ENCODE data around the gene KCNK6.

KCNK6 gene

GRCh38 chr19:38319421-38320258, at the start of gene KCNK6:
Gene KCNK6 (plus strand): TSS chr19:38319845. CDS start chr19:38319951, 106 bp downstream.
- Mint-ChIP-seq H3K9me3 (no peaks in the 10 kb centered on the region), H3K27me3 (no peaks in the 10 kb centered on the region), H3K4me3 (peak within 1 kb of the TSS; percentile 87 to 93), H3K27ac (peak within 1 kb of the TSS; percentile 70 to 89), H3K4me1 (peaks cover 58% of the 10 kb centered on the region)
- ATAC-seq, result peak; percentile 26
- DNase-seq, result peak; percentile 35 to 49

DNA sequence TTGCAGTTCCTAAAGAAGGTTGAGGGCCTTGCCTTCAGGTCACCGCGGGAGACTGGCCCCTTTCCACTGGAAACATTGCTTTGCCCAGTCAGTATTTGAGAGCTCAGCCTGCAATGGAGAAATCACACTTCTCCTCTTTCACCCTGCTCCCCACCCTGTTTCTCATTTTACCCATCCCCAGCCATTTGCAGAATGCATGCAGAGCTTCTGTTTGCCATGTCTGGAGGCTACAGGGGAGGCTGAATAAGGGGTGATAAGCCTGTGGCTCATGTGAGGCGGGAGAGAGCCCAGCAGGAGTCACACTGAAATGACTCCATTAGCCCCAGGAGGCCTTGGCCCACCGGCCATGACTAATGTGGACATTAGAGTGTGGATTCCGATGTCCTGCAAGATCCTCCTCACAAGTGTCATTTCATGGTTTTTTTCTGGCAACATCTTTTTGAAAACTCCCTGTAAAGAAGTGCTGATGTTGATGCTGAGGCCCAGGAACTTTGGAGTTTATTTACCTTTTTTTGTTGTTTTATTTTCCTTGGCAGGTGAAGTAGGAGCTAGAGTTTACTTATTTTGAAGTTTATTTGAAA, 49.0 kb upstream of the KCNK6 start:
- ATAC-seq (no peak), DNase-seq (no peak)
- no peak overlapping the region for H3K27ac Mint-ChIP-seq
- no peaks in the 10 kb centered on the region for H3K9me3 Mint-ChIP-seq
- peaks cover 37% of the 10 kb centered on the region for H3K4me1 Mint-ChIP-seq
- no peaks in the 10 kb centered on the region for H3K27me3 Mint-ChIP-seq
- H3K4me3 Mint-ChIP-seq, result no peak overlapping the region

GRCh38 chr19:38273499-38273898, 46.1 kb upstream of the KCNK6 start:
- DNase-seq, result no peak

DNA sequence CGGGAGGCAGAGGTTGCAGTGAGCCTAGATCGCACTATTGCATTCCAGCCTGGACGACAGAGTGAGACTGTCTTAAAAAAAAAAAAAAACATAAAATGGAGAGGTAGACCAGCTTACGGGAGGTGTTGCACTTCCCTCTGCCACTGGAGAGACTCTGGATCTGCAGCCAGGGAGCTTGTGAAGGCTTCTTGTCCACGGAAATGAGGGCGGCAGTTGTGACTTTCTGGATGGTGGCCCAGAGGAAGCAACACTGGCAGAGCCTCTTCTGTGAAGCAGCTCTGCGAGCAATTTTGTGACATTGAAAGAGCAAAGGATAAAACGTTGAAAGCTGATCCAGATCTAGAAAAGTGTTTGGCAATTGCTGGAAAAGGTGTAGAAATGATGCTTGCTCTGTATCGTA, 44.9 kb upstream of the KCNK6 start:
- Mint-ChIP-seq H3K4me3 (no peak overlapping the region), H3K27ac (no peak overlapping the region), H3K27me3 (no peaks in the 10 kb centered on the region), H3K4me1 (peaks cover 9% of the 10 kb centered on the region), H3K9me3 (no peaks in the 10 kb centered on the region)
- ATAC-seq, result no peak
- DNase-seq, result no peak

More at GRCh38 chr19:38273499-38273898, 46.1 kb upstream of the KCNK6 start:
- Mint-ChIP-seq H3K9me3 (no peaks in the 10 kb centered on the region), H3K4me3 (no peak overlapping the region), H3K27me3 (no peaks in the 10 kb centered on the region), H3K4me1 (peaks cover 9% of the 10 kb centered on the region), H3K27ac (no peak overlapping the region)
- no peak for ATAC-seq

GRCh38 chr19:38276942-38277517, 42.6 kb upstream of the KCNK6 start:
- ATAC-seq, result no peak
- DNase-seq, result no peak
- H3K4me3 Mint-ChIP-seq, result no peak overlapping the region
- peaks cover 12% of the 10 kb centered on the region for H3K4me1 Mint-ChIP-seq
- no peaks in the 10 kb centered on the region for H3K27me3 Mint-ChIP-seq
- H3K9me3 Mint-ChIP-seq, result no peaks in the 10 kb centered on the region
- H3K27ac Mint-ChIP-seq, result no peak overlapping the region

GRCh38 chr19:38277549-38277948, 42.1 kb upstream of the KCNK6 start:
- Mint-ChIP-seq H3K4me1 (peaks cover 17% of the 10 kb centered on the region), H3K27ac (no peak overlapping the region), H3K27me3 (no peaks in the 10 kb centered on the region), H3K4me3 (no peak overlapping the region), H3K9me3 (no peaks in the 10 kb centered on the region)
- DNase-seq (no peak), ATAC-seq (no peak)

DNA sequence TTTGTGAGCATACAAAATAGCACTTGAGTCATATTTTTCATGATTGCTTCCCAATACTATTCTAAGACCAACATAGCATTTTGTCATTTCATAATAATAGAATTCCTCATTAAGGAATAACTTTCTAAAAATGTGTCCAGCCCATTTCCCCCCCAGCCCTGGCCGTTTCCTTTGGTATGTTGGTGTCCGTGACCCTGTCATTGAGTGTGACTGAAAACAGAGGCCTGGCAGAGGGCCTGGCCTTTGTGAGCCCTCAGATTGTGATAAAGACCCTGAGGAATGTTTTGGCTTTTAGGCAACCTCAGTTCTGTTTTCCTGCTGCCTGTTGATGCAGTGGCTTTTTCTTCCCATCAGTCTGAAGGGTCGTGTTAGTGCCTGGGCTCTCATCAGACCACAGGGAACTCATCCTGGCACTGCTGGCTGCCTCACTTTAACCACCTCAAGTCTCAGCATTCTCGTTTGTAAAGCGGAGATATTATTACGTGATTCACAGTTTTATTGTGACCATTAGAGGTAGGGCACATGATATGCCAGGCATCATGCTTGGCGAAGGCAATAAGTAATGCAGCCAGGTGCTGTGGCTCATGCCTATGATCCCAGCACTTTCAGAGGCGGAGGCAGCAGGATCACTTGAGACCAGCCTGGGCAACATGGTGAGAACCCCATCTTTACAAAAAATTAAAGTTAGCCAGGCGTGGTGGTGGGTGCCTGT, 41.5 kb upstream of the KCNK6 start:
- no peak overlapping the region for H3K27ac Mint-ChIP-seq

GRCh38 chr19:38278751-38279150, 40.9 kb upstream of the KCNK6 start:
- peaks cover 20% of the 10 kb centered on the region for H3K4me1 Mint-ChIP-seq

More for the DNA sequence above, 41.5 kb upstream of the KCNK6 start:
- no peaks in the 10 kb centered on the region for H3K27me3 Mint-ChIP-seq
- H3K4me1 Mint-ChIP-seq, result peaks cover 20% of the 10 kb centered on the region
- no peaks in the 10 kb centered on the region for H3K9me3 Mint-ChIP-seq
- ATAC-seq (no peak), DNase-seq (no peak)
- no peak overlapping the region for H3K4me3 Mint-ChIP-seq

DNA sequence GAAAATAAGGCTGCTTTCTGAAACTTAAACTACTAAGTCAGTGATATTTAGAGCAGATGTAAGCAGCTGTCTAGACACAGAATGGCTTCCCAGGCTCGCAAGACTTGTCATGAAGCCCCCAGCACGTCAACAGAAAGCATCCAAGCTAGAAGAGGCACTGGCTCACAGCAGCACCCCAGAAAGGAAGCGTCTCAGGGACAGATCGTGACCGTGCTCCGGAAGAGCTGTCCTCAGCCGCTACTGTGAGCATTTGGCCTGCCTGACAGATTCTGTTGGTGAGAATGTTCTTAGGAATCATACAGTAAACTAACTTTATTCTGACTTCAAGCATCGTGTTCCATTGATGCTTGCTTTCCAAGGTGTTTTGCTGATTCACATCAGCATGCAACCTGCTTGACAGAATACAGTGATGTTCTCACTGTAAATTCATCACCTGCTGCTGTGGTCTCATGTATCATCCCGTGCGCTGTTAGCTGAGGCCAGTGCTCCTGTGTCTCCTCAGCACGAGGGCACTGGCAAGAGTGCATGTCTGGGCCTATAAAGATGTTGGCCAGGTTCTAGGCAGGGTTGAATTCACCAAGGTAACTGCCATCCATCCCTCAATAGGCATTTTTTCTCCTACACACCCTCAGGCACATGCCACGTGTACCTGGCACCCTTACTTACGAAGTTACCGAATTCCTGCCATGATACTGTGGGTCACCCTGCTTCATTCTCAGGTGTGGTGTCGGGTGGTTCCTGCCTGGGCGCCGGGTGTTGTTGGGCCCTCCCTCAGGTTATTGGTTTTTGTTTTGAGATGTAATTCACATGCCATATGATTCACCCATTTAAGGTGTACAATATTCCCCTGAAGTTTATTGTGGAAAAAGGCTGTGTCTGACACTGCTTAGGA, 39.4 kb upstream of the KCNK6 start:
- Mint-ChIP-seq H3K27me3 (no peaks in the 10 kb centered on the region), H3K4me1 (peaks cover 20% of the 10 kb centered on the region), H3K4me3 (no peak overlapping the region), H3K27ac (no peak overlapping the region), H3K9me3 (no peaks in the 10 kb centered on the region)
- ATAC-seq (no peak), DNase-seq (no peak)

More at GRCh38 chr19:38278751-38279150, 40.9 kb upstream of the KCNK6 start:
- ATAC-seq (no peak), DNase-seq (no peak)
- Mint-ChIP-seq H3K9me3 (no peaks in the 10 kb centered on the region), H3K27ac (peak overlapping the region in 1 of 2 donors; percentile 69), H3K4me3 (no peak overlapping the region), H3K27me3 (no peaks in the 10 kb centered on the region)

DNA sequence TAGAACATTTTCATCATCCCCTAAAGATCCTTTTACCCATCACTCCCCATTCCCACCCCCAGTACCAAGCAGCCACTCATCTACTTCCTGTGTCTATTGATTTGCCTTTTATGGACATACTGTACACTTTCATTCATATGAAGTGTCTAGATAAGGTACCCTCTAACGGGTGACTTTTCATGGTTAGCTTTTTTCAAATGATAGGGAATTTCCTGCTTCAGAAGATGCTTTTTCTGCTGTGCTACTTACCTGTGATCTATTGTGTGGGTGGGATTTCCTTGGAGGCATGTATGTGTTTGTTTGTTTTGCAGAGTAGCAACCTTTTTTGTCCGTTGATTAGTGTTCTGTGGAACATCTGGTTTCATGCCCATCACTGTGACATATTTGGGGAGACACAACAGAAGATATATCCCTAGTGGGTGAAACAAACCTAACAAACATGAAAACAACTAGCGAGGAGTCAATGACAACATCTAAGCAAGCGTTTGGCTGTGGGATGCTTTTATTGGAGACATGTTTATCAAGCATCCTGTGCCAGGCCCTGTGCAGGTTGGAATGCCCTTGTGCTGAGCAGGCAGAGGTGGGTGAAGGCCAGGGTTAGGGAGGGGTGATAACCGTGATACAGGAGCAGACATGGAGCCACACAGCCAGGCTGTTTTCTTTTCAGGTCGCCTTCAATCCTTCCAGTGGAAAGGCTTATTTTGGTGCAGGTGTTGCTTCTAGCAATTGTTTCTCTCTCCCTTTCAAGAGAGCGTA, 37.7 kb upstream of the KCNK6 start:
- peaks cover 20% of the 10 kb centered on the region for H3K4me1 Mint-ChIP-seq
- peak; percentile 72 for ATAC-seq
- DNase-seq, result no peak
- H3K9me3 Mint-ChIP-seq, result no peaks in the 10 kb centered on the region
- H3K4me3 Mint-ChIP-seq, result no peak overlapping the region
- H3K27ac Mint-ChIP-seq, result peak overlapping the region in 1 of 2 donors; percentile 14
- no peaks in the 10 kb centered on the region for H3K27me3 Mint-ChIP-seq

DNA sequence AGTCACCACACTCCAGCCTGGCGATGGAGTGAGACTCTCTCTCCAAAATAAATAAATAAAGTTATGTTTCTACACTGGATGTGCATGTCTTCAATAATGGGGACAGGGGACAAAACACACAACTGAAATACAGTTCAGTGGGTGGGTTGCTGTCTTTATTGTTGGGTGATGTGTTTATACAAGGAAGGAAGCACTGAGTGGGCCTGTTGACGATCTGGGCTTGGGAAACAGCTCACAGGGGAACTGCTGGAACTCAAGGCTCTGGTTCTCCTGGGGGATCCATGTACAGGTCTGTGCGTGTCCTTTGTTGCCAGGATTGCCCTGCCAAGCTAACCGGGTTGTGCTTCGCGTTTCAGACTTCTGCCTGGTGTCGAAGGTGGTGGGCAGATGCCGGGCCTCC, 36.4 kb upstream of the KCNK6 start:
- ATAC-seq, result no peak
- H3K27ac Mint-ChIP-seq, result peak overlapping the region in 1 of 2 donors; percentile 76

DNA sequence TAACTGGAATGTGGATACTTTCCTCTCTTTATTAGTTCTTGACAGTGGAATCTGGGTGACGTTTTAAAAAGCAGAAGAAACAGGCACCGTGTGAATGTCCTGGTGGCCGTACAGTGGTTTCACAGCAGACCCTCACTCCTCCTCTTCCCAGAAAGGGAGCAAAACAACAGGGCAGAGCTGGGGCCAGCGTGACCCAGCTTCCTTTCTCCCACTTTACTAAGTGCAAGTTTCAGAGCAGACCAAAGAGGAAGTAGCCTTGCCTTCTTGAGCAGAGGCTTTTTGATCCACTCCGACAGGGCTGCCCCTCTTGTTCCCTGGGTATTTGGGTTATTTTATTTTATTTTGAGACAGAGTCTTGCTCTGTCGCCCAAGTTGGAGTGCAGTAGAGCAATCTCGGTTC, 35.2 kb upstream of the KCNK6 start:
- H3K4me3 Mint-ChIP-seq, result no peak overlapping the region
- no peaks in the 10 kb centered on the region for H3K9me3 Mint-ChIP-seq
- no peak for DNase-seq
- peak overlapping the region in 1 of 2 donors; percentile 22 for H3K27ac Mint-ChIP-seq
- ATAC-seq, result no peak
- H3K4me1 Mint-ChIP-seq, result peaks cover 20% of the 10 kb centered on the region
- H3K27me3 Mint-ChIP-seq, result no peaks in the 10 kb centered on the region

More for the DNA sequence above, 36.4 kb upstream of the KCNK6 start:
- no peaks in the 10 kb centered on the region for H3K9me3 Mint-ChIP-seq
- H3K27me3 Mint-ChIP-seq, result no peaks in the 10 kb centered on the region
- H3K4me1 Mint-ChIP-seq, result peaks cover 20% of the 10 kb centered on the region
- no peak for DNase-seq
- H3K4me3 Mint-ChIP-seq, result no peak overlapping the region

- no peaks in the 10 kb centered on the region for H3K27me3 Mint-ChIP-seq
- no peak overlapping the region for H3K4me3 Mint-ChIP-seq
- H3K4me1 Mint-ChIP-seq, result peaks cover 20% of the 10 kb centered on the region
- no peaks in the 10 kb centered on the region for H3K9me3 Mint-ChIP-seq
- DNase-seq, result no peak
- ATAC-seq, result no peak
- H3K27ac Mint-ChIP-seq, result no peak overlapping the region
Measured at GRCh38 chr19:38285567-38285966, 34.1 kb upstream of the KCNK6 start.

DNA sequence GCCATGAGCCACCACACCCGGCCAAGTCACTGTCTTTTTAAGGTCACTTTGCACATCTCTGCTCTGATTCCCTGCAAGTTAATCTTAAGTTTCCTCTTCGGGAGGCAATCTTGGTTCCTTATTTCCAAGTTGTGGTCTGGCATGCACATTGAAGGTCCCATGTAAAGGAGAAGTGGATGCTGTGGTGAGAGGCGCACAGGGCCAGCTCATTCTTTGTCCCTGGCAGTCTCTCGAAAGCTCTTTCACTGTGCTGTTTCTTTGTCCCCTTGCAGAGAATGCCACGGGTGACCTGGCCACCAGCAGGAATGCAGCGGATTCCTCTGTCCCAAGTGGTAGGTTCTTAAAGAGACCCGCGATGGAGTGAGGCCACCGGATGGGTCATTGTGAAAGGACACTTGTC, 32.0 kb upstream of the KCNK6 start:
- no peak overlapping the region for H3K4me3 Mint-ChIP-seq
- H3K4me1 Mint-ChIP-seq, result peaks cover 3% of the 10 kb centered on the region
- DNase-seq (no peak), ATAC-seq (no peak)
- H3K27ac Mint-ChIP-seq, result no peak overlapping the region
- H3K27me3 Mint-ChIP-seq, result no peaks in the 10 kb centered on the region
- H3K9me3 Mint-ChIP-seq, result no peaks in the 10 kb centered on the region
